Sigmoid colon (tissue), 4 donors: ENCODE results near the gene NOXRED1.
A peak's percentile ranks its signal among the peaks of the same experiment; 100 is the strongest.

Source experiments
- EP300 ChIP-seq, 4 donors: sonication (generic); formaldehyde crosslinking; IDR thresholded peaks; one replicate each; pipeline ENCODE4 v1.6.1; 2017; ENCODE audit warnings: antibody characterized with exemption in 4 of 4
- POLR2AphosphoS5 ChIP-seq, 4 donors: sonication (generic); formaldehyde crosslinking; IDR thresholded peaks; one replicate each; pipeline ENCODE4 v1.6.1; 2017; ENCODE audit warnings: antibody characterized with exemption in 4 of 4
- TF ChIP-seq, protein P1 (sequence below), 4 experiments: fragments of 450-650 bp in 3 of 4; fragments of 200-600 bp in 1 of 4; IDR thresholded peaks; one replicate each; pipeline ENCODE4 v1.5.1; 2016 to 2019; ENCODE audit warnings: antibody characterized with exemption in 4 of 4, mild to moderate bottlenecking in 3 of 4, moderate library complexity in 2 of 4

DNA sequence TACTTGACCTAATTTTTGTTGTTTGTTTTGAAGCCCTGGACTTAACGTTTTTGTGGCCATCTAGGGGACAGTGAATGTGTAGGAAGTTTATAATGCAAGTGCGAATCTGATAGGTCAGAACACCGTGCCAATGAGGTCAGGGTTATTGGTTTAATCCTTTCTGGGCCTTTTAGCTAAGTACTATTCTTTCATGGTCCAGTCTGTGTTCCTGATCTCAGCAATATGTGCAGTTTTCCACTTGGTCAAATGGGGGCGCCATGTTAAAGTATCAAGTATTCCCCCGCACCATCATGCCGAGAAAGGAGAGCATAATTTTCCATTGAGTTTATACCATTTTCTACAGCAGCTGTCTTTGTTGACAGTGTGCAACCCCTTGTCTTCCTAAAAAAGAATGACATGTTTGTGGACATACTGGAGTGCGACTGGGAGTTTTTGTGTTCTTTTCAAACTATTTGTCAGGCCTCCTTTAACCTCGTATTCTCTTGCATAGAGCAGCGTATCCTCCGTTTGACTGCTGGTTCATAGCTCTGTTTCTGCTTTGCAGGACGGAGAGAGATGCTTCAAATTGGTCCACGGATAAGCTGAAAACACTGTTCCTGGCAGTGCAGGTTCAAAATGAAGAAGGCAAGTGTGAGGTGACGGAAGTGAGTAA lies 35.9 kb upstream of the NOXRED1 start:
- TF ChIP-seq, protein P1, sequence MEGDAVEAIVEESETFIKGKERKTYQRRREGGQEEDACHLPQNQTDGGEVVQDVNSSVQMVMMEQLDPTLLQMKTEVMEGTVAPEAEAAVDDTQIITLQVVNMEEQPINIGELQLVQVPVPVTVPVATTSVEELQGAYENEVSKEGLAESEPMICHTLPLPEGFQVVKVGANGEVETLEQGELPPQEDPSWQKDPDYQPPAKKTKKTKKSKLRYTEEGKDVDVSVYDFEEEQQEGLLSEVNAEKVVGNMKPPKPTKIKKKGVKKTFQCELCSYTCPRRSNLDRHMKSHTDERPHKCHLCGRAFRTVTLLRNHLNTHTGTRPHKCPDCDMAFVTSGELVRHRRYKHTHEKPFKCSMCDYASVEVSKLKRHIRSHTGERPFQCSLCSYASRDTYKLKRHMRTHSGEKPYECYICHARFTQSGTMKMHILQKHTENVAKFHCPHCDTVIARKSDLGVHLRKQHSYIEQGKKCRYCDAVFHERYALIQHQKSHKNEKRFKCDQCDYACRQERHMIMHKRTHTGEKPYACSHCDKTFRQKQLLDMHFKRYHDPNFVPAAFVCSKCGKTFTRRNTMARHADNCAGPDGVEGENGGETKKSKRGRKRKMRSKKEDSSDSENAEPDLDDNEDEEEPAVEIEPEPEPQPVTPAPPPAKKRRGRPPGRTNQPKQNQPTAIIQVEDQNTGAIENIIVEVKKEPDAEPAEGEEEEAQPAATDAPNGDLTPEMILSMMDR (IDR thresholded peaks at IDR 0.05) = peak in 3 of 4 experiments; percentile 38 to 53 (median 41)
- TF ChIP-seq EP300 (IDR thresholded peaks at IDR 0.05) = no peak
- TF ChIP-seq POLR2AphosphoS5 (IDR thresholded peaks at IDR 0.05) = no peak
